Keratinocyte (primary cell): ENCODE results near the gene MMAB. TPM values are rescaled to one million over a fixed set of nuclear protein-coding genes. Genes with fewer than 3 reads are reported as not detected.

Experiments used
- DNase-seq: peaks from one replicate; pipeline ENCODE4 v3.0.0-alpha.2; 2011; ENCODE audit warnings: low read depth, missing footprints, low spot score
- FAIRE-seq: peaks from 2 replicates; lab custom pipeline; 2011; peaks lifted over from hg19 to GRCh38; lab: Jason Lieb, UNC
- H2AFZ ChIP-seq: 2 replicates; pipeline ENCODE4 v1.6.0; 2012; ENCODE audit warnings: low read length, control low read depth, inconsistent platforms; ENCODE audit not compliant: control insufficient read depth
- H3K27ac ChIP-seq: 2 replicates; pipeline ENCODE4 v1.5.1; 2011; ENCODE audit warnings: low read length; ENCODE audit not compliant: control insufficient read depth, insufficient read depth
- H3K27me3 ChIP-seq: 3 replicates; pipeline ENCODE4 v1.6.0; 2011; ENCODE audit warnings: low read length; ENCODE audit not compliant: control insufficient read depth, insufficient read depth; ENCODE audit errors: extremely low read depth
- H3K36me3 ChIP-seq, 2 experiments: 2 replicates in 1 of 2; 3 replicates in 1 of 2; pipeline ENCODE4 v1.5.1; 2011; ENCODE audit warnings: low read length in 2 of 2, mild to moderate bottlenecking in 1 of 2; ENCODE audit not compliant: control insufficient read depth in 2 of 2, insufficient read depth in 2 of 2; ENCODE audit errors: extremely low read depth in 1 of 2
- H3K4me1 ChIP-seq: 3 replicates; pipeline ENCODE4 v1.5.1; 2011; ENCODE audit warnings: low read length; ENCODE audit not compliant: control insufficient read depth, insufficient read depth; ENCODE audit errors: extremely low read depth
- H3K4me2 ChIP-seq: 3 replicates; pipeline ENCODE4 v1.6.0; 2011; ENCODE audit warnings: low read depth, low read length; ENCODE audit not compliant: control insufficient read depth, insufficient read depth; ENCODE audit errors: extremely low read depth
- H3K4me3 ChIP-seq, 3 experiments: fragments of 200-600 bp in 1 of 3; sonication (generic) in 1 of 3; 2 replicates in 2 of 3; 3 replicates in 1 of 3; pipeline ENCODE4 v1.5.1; 2011 to 2016; ENCODE audit warnings: low read length in 3 of 3, mild to moderate bottlenecking in 3 of 3, control low read depth in 2 of 3, inconsistent platforms in 1 of 3, low read depth in 1 of 3, mixed read lengths in 1 of 3, mixed run types in 1 of 3, moderate library complexity in 1 of 3; ENCODE audit not compliant: control insufficient read depth in 2 of 3, insufficient read depth in 2 of 3; ENCODE audit errors: extremely low read depth in 1 of 3
- H3K79me2 ChIP-seq: 2 replicates; pipeline ENCODE4 v1.6.0; 2012; ENCODE audit warnings: low read length; ENCODE audit not compliant: control insufficient read depth, insufficient read depth
- H3K9ac ChIP-seq: 3 replicates; pipeline ENCODE4 v1.6.0; 2011; ENCODE audit warnings: low read length; ENCODE audit not compliant: control insufficient read depth, insufficient read depth; ENCODE audit errors: extremely low read depth
- H3K9me1 ChIP-seq: 3 replicates; pipeline ENCODE4 v1.6.0; 2011; ENCODE audit warnings: low read length; ENCODE audit not compliant: control insufficient read depth, insufficient read depth; ENCODE audit errors: extremely low read depth
- H3K9me3 ChIP-seq: 2 replicates; pipeline ENCODE4 v1.5.1; 2012; ENCODE audit warnings: low read depth, low read length; ENCODE audit not compliant: control insufficient read depth
- H4K20me1 ChIP-seq: 3 replicates; pipeline ENCODE4 v1.6.0; 2011; ENCODE audit warnings: low read length; ENCODE audit not compliant: control insufficient read depth, insufficient read depth; ENCODE audit errors: extremely low read depth
- CTCF ChIP-seq, 3 experiments: IDR thresholded peaks in 1 of 3; conservative IDR thresholded peaks in 1 of 3; optimal IDR thresholded peaks in 1 of 3; 2 replicates in 2 of 3; 3 replicates in 1 of 3; pipeline versions ENCODE3 to v1.5.1; 2011; ENCODE audit warnings: low read length in 3 of 3, mild to moderate bottlenecking in 3 of 3, moderate library complexity in 2 of 3, control low read depth in 1 of 3, inconsistent platforms in 1 of 3; ENCODE audit not compliant: insufficient read depth in 2 of 3; ENCODE audit errors: extremely low read depth in 1 of 3
- EZH2 ChIP-seq: IDR thresholded peaks from one replicate; pipeline ENCODE4 v1.6.1; 2012; ENCODE audit warnings: inconsistent platforms, mild to moderate bottlenecking, low read length, moderate library complexity
- dilution Hi-C: fragments of 300-500 bp; cut with MboI; formaldehyde crosslinking; loops from one replicate; pipeline ENCODE4 v1.7.0; 2020; ENCODE audit warnings: low sequenced_read_pairs; ENCODE audit not compliant: extremely low pct_ligation_motif_present
- polyA plus RNA-seq, 5 experiments: library from polyadenylated mRNA; depleted of rRNA in 3 of 5; stranded (reverse) in 3 of 5; stranded (forward) in 1 of 5; unstranded in 1 of 5; fragments of >200 nt; gene quantifications; 1 replicate in 1 of 5; 2 replicates in 3 of 5; 3 replicates in 1 of 5; pipeline versions ENCODE4 v1.2.1 to v1.2.3, GENCODE V29; 2011 to 2012; ENCODE audit warnings: missing spikeins in 2 of 5, low read depth in 1 of 5, low replicate concordance in 1 of 5

Gene MMAB
- polyA plus RNA-seq, 1 donor (not counting 4 experiments of a cell fraction or from before 2014, with no cell fraction given), result 30.6 TPM

- peak overlapping the region; percentile 72 for H2AFZ ChIP-seq
- H3K4me3 ChIP-seq, result no peak overlapping the region
- no peaks in the 10 kb centered on the region for H3K36me3 ChIP-seq
- no peak for DNase-seq
- peaks cover 23% of the 10 kb centered on the region for H3K4me1 ChIP-seq
- H3K27ac ChIP-seq, result no peak overlapping the region
- H3K9me1 ChIP-seq, result no peaks in the 10 kb centered on the region
- FAIRE-seq, result peak; percentile 26
- no peaks in the 10 kb centered on the region for H4K20me1 ChIP-seq
- H3K4me2 ChIP-seq, result peak overlapping the region; percentile 34
- dilution Hi-C loops, result loop anchor here (25.0 kb wide), 1 partner anchor 242 kb away; no protein-coding TSS in a partner anchor
- H3K27me3 ChIP-seq, result peaks cover 24% of the 10 kb centered on the region
- H3K9me3 ChIP-seq, result no peaks in the 10 kb centered on the region
- H3K79me2 ChIP-seq, result no peaks in the 10 kb centered on the region
- H3K9ac ChIP-seq, result no peak overlapping the region
- TF ChIP-seq EZH2 (no peak), CTCF (optimal IDR thresholded peaks at IDR 0.05 in 1 of 3, IDR thresholded peaks at IDR 0.05 in 1 of 3, conservative IDR thresholded peaks at IDR 0.05 in 1 of 3; ENCODE audit: extremely low read depth in 1 of 3, insufficient read depth in 2 of 3, low read length in 3 of 3) (no peak)
These were observed 28.3 kb downstream of the MMAB start for GRCh38 chr12:109544955-109545531.

DNA sequence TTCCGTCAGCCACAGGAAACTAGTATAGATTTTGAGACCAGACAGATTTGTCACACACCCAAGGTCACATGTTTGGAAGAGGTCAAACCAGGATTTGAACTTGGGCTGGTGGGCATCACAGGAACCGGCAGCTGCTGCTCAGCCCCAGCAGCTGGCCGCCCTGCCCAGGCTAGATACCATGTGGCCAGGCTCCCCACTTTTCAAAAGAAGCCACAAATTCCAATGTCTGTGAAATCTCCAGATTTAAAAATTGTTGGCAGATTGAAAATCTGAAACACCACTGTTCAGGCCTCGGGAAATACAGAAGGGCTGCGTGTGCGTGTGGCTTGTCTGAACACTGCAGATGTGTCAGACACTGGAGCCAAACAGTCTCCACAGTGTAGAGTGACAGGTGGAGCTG, 30.4 kb downstream of the MMAB start:
- FAIRE-seq (no peak), DNase-seq (no peak)
- Histone ChIP-seq H3K36me3 (no peaks in the 10 kb centered on the region), H4K20me1 (no peaks in the 10 kb centered on the region), H3K79me2 (no peaks in the 10 kb centered on the region), H3K9ac (no peak overlapping the region), H3K9me1 (no peaks in the 10 kb centered on the region), H3K4me1 (peaks cover 23% of the 10 kb centered on the region), H3K4me3 (no peak overlapping the region), H3K9me3 (no peaks in the 10 kb centered on the region), H2AFZ (no peak overlapping the region), H3K4me2 (no peak overlapping the region), H3K27ac (no peak overlapping the region), H3K27me3 (peaks cover 7% of the 10 kb centered on the region)
- TF ChIP-seq CTCF (optimal IDR thresholded peaks at IDR 0.05 in 1 of 3, IDR thresholded peaks at IDR 0.05 in 1 of 3, conservative IDR thresholded peaks at IDR 0.05 in 1 of 3; ENCODE audit: extremely low read depth in 1 of 3, insufficient read depth in 2 of 3, low read length in 3 of 3) (no peak), EZH2 (no peak)
- dilution Hi-C loops, result loop anchor here (25.0 kb wide), 1 partner anchor 244 kb away; no protein-coding TSS in a partner anchor
